ENCODE measurements around the gene KLHDC8B.

Gene KLHDC8B

DNA sequence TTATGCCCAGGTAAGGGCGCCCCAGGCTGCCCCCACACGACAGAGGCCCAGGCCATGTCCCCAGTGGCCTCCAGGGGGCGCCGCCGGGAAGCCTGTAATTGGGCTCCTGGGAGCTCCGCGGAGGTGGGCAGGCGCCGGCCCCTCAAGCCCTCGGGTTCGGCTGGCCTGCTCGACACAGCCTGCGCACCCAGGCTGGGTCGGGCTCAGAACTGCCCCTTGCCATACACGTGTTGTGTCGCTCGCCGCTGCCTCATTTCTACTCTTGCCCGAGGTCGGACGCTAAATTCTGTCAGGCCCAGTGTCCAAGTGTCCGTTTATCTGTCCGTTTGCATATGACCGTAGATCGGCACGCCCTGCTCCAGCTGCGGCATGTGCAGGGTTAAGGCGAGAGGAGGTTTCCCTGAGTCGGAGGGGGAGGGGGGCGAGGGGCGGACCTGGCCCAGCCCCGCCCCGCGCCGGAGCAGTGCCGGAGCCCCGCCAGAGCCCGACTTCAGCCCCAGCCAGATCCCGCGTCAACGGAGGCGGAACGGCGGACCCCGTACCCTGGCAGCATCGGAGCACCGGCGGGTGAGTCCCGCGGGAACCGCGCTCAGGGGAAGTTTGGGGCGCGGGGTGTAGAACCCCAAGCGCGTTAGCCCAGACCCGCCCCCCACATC lies at the start of gene KLHDC8B:
KLHDC8B (plus strand) TSS at position 480 of the 656 bp plus-strand sequence. CDS start 1,172 bp downstream, outside the sequence.
- DNase-seq = peak; percentile 78

DNA sequence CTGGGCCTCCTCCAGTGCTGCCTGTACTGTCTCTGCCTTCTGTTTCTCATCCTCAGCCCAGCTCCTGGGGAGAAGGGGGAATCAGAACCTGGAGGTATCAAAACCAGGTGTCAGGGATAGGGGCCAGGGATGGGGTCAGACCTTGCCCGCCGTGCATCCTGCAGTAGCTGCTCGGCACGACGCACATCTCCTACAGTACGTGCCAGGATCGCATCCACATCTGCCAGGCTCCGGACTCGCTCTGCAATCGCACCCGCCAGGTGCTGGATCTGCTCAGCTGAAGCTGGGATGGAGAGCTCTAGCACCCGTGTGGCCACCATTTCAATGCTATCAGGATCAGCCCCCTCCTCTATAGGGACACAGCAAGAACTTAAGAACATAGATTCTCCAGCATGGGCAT lies 49.4 kb upstream of the KLHDC8B start:
- DNase-seq = no peak

- no peak for DNase-seq
Measured at GRCh38 chr3:49122451-49122850, 48.9 kb upstream of the KLHDC8B start.

DNA sequence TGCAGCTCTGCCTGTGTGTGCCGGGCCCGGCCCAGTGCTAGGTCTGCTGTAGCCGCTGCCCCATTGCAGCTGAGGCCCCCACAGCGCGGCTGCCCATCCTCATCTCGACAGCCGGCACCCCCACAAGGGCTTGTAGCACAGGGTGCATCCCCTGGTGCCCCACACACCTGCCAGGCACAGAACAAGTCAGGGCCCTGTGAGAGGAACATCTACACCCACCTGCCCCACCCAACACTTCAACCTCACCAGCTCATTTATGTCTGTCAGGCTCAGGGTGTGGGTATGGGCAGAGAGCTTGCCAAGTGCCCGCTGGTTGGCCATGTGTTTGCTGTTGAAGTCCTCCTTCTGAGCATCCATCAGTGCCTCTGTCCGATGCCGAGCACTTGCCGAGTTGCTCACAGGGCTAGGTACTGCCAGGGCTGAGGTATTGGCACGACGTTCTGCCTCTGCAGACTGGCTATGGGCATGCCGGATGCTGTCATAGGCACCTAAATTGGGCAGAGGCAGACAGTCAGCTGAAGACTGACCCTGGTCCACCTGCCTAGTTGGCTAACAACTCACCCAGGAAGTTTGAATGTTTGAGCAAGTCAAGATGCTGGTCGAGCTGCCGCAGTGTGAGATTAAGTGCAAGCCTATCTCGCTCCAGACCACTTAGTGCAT lies 48.4 kb upstream of the KLHDC8B start:
- DNase-seq = no peak

GRCh38 chr3:49123687-49124086 lies 47.7 kb upstream of the KLHDC8B start:
- no peak for DNase-seq

- no peak for DNase-seq
Measured at GRCh38 chr3:49124203-49124602, 47.2 kb upstream of the KLHDC8B start.

DNA sequence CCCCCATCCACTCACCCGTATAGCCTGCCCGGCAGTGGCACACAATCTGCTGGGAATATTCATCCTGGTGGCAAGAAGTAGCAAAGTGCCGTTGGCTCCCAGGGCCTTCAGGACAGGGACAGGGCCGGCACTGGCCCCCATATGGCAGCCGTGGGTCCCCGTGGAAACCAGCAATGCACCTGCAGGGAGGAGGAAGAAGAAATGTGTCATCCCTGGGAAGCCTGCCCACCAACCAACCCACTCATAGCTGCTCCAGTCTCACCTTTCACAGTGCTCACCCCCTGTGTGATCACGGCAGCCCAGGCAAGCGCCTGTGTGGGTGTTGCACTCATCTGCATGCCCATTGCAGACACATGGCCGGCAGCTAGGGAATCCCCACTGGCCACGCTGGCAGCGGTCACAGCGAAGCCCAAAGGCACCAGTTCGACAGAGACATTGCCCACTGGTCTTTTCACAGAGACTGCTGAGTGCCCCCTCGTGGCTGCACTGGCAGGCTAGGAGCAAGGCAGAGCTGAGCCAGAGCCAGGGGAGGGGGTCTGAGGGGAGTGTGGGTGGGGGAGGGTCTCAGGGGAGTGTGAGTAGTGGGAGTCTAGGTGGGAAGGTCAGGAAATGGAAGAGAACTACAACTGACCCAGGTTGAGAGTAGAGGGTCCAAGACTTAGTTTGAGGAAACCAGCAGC lies 46.3 kb upstream of the KLHDC8B start:
- no peak for DNase-seq

DNA sequence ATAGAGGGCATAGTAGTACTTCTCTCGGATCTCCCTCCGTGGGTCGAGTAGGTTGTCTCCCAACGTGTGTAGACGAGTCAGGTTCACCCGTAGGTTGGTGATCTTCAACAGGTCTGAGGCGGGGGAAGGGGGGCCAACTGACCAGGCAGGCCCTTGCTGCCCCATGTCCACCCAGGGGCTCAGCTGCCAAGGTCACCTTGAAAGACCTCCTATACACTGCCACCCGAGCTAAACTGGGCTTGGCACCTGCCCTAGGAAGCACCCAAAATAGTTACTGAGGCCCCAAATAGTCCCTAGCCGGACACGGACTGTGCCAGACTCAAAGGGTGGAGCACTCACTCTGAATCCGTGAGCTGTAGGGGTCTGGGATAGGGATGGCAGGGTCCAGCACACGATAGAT lies 40.4 kb upstream of the KLHDC8B start:
- no peak for DNase-seq

DNA sequence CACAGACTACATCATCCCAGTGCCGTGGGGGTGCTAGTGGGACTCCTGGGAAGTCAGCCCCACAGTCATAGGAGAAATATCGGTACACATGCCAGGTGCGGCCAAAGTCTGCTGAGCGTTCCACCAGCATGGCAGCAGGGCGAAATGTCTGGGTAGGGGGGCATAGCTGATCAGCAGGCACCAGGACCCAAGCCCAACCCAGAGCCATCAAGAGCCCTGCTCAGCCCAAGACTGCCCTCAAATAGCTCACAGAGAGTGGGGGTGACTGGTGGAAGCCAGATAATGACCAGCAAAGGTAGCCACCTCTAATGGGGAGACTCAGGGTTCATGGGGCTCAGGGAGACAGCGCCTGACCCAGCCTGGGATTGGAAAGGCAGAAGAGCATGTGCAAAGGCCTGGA lies 39.8 kb upstream of the KLHDC8B start:
- DNase-seq = no peak

DNA sequence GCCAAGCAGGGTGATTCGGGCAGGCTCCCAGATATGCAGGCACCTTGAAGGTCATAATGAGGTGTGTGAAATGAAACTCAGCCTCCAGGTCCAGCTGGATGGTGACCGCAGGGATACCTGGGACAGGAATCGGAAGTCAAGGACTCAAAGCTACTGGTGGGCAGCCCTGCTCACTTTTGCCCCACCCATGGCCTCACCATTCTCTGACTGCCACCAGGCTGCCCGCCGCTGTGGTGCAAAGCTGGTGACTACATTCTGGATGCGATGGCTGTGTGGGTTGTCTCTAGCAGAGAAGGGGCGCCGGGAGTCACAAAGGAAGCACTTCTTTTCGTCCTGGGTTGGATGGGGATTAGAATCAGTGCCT lies 39.3 kb upstream of the KLHDC8B start:
- DNase-seq = no peak

DNA sequence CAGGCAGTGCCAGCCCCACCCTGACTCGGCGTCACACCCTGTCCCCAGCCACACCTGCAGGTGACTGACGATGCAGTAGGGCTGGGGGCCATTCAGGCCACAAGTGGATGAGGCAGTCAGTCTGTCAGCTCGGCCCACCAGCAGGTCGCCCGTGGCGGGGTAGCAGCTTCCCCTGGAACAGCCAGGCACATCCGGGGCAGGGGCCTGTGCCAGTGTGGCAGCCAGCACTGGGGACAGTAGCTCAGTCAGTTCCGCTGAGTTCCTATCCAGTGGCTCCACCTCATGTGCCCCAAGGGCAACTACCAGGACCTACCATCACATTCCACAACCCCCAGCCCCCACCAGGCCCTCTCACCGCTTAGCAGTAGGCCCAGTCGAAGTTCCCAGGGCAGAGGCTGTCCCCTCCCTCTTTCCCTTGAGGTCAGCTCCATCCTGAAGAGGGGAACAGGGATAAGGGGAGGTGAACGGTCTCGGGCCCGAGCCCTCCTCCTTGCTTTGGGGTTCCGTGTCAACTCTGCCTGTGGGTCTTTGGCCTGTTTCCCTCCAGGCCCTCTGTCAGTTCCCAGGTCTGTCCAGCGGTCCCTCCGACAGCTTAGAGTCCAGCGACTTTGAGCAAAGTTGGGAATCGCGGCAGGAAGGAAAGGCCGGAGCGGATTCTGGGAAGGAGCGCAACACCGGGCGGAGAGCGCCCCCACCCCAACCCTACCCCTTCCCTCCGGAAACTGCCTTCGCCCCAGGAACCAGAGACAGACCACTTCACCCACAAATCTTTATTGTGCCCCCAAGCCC lies 38.8 kb upstream of the KLHDC8B start, which contains the start of gene LAMB2:
LAMB2 (minus strand) TSS at position 614 of the 789 bp plus-strand sequence; CDS start at position 431, 183 bp downstream.
- DNase-seq = no peak

DNA sequence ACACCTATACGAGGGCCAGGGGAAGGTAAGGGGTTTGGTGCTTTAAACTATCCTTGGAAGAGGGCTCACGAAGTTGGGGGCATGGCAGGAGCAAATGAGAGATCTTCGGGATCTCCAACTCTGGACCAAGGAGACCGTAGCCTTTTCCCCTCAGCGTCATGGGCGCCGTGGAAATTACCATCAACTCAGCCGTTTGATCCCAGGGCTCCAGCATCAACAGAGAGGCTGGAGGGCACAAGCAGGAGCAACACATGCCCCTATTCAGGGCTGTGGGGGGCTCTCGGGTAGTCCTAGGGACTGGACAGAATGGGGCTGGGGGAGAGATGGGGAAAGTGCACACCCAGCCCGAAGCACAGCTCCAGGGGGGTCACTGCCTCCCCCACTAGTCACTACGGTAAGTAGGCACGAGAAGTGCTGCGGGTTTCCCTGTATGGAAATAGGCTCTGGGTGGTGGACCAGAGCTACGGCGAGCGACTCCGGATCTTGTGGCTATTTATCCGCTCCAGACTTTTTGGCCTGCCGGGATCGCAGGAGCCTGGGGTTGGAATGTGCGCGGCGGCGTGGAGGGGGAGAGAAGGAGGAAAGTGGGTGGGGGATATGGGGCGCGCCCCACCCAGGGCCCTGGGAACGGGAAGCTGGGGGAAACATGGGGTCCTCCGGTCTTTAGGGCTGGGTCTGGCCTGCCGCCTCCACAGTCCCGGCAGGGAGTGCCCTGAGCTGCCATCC lies 38.0 kb upstream of the KLHDC8B start:
- DNase-seq = no peak

DNA sequence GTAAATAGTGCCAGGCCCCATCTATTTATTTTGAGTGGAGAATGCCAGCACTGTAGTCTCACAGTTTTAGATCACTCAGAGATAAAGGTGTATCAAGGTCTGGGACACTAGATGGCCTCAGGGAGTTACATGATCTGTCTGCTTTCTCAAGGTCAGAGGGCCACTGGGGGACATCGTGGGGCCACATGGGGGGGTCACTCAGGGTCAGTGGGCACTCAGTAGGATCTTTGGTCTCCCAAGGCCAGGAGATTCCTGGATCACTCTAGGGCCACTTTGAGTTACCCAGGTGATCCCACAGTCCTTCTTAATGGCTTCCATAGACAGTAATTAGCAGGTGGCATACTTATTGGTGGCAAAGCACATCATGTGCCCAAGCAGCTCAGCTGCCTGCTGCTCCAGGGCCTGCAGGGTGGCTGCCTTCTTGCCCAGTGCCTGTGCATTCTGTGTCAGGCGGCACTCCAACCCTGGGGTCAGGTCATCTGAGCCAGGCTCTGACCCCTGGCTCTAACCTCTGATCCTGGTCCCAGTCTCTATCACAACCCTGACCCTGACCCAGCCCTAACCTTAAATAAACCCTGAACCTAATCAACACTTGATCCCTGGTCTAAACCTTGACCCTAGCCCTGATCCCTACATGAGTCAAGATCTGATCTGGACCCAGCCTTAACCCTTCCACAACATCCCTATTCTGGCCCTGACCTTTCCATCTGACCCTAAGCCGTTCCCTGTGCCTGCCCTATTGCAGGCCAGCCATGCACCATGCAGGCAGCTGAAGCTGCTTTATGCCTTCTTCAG lies 36.7 kb upstream of the KLHDC8B start:
- DNase-seq = no peak

DNA sequence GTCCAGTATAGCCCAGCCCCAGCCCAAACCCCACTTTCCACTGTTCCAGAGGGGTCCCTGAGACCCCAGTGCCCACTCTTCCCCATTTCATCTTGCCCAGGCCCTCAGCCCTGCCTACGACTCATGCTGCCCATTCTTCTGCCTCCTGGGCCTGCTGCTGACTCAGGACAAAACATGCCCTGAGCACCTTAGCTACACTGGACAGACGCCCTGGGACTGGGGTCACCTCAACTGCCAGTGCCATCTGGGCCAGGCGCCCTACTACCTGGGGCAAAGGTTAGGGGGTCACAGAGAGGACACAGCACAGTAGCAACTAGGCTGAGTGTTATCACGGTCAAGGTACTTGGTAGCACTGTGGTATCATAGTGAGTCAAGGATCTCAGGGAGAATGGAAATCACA lies 35.9 kb upstream of the KLHDC8B start:
- no peak for DNase-seq

GRCh38 chr3:49140080-49140479 lies 31.3 kb upstream of the KLHDC8B start:
- no peak for DNase-seq

- no peak for DNase-seq
Measured at GRCh38 chr3:49148159-49148558, 23.2 kb upstream of the KLHDC8B start.

GRCh38 chr3:49151610-49152009 lies 19.8 kb upstream of the KLHDC8B start:
- no peak for DNase-seq

GRCh38 chr3:49153349-49153912 lies 18.0 kb upstream of the KLHDC8B start:
- DNase-seq = no peak

DNA sequence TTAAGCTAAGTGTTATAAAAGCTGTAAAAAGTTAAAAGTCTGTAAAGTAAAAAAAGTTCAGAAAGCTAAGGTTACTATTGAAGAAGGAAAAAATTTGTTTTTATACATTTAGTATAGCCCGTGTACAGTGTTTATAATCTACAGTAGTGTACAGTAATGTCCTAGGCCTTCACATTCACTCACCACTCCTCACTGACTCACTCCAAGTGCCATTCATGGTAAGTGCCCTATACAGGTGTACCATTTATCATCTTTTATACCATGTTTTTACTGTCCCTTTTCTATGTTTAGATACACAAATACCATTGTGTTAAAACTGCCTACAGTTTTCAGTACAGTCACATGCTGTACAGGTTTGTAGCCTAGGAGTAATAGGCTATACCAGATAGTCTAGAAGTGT lies 14.1 kb upstream of the KLHDC8B start:
- no peak for DNase-seq

- DNase-seq = peak; percentile 46
Measured at GRCh38 chr3:49158103-49158709, 13.2 kb upstream of the KLHDC8B start.

GRCh38 chr3:49158792-49159191 lies 12.6 kb upstream of the KLHDC8B start:
- no peak for DNase-seq
